Measurements from ENCODE around the gene RBM22. TPM values are rescaled to one million over a fixed set of nuclear protein-coding genes. Genes with fewer than 3 reads are reported as not detected.
A peak's percentile ranks its signal among the peaks of the same experiment; 100 is the strongest.

RBM22 gene
- total RNA-seq, 1 donor from 2014 or later: 54.5 TPM

GRCh38 chr5:150641824-150642566, 58.9 kb downstream of the RBM22 start:
- Mint-ChIP-seq H3K36me3 (ENCODE audit: low read depth, unreplicated experiment) (peaks cover 10% of the 10 kb centered on the region), H3K4me1 (ENCODE audit: unreplicated experiment) (peaks cover 22% of the 10 kb centered on the region), H3K27ac (ENCODE audit: unreplicated experiment) (no peak overlapping the region), H3K9me3 (ENCODE audit: unreplicated experiment) (no peaks in the 10 kb centered on the region), H3K27me3 (ENCODE audit: unreplicated experiment) (peaks cover 10% of the 10 kb centered on the region), H3K4me3 (ENCODE audit: unreplicated experiment) (no peak overlapping the region)
- DNase-seq (ENCODE audit: low spot score): no peak
- TF ChIP-seq CTCF (IDR thresholded peaks at IDR 0.05; ENCODE audit: unreplicated experiment): no peak

GRCh38 chr5:150641006-150641570, 59.8 kb downstream of the RBM22 start:
- H3K4me1 Mint-ChIP-seq (ENCODE audit: unreplicated experiment): peaks cover 22% of the 10 kb centered on the region
- peak overlapping the region; percentile 57 for H3K27ac Mint-ChIP-seq (ENCODE audit: unreplicated experiment)
- no peaks in the 10 kb centered on the region for H3K9me3 Mint-ChIP-seq (ENCODE audit: unreplicated experiment)
- peaks cover 10% of the 10 kb centered on the region for H3K27me3 Mint-ChIP-seq (ENCODE audit: unreplicated experiment)
- DNase-seq (ENCODE audit: low spot score): no peak
- H3K36me3 Mint-ChIP-seq (ENCODE audit: low read depth, unreplicated experiment): peaks cover 10% of the 10 kb centered on the region
- no peak overlapping the region for H3K4me3 Mint-ChIP-seq (ENCODE audit: unreplicated experiment)
- TF ChIP-seq CTCF (IDR thresholded peaks at IDR 0.05; ENCODE audit: unreplicated experiment): no peak

Other genes with a start within 250 kb of the RBM22 start
- gene NDST1, start 192.9 kb downstream of the RBM22 start, total RNA-seq (ENCODE audit: unreplicated experiment): 178 TPM
- 94.3 TPM for gene SYNPO, start 60.4 kb downstream of the RBM22 start, total RNA-seq (ENCODE audit: unreplicated experiment)
- gene MYOZ3, start 39.8 kb downstream of the RBM22 start, total RNA-seq (ENCODE audit: unreplicated experiment): 12.0 TPM
- gene DCTN4, start 58.0 kb upstream of the RBM22 start, total RNA-seq (ENCODE audit: unreplicated experiment): 50.3 TPM
- 3.0 TPM for gene SMIM3, start 77.7 kb upstream of the RBM22 start, total RNA-seq (ENCODE audit: unreplicated experiment)
- gene IRGM, start 145.5 kb upstream of the RBM22 start, total RNA-seq (ENCODE audit: unreplicated experiment): not detected
- 11.1 TPM for gene ZNF300, start 203.9 kb upstream of the RBM22 start, total RNA-seq (ENCODE audit: unreplicated experiment)

Measured in endothelial cell (in vitro differentiated cells).